ENCODE data around the gene ACAD10.

DNA sequence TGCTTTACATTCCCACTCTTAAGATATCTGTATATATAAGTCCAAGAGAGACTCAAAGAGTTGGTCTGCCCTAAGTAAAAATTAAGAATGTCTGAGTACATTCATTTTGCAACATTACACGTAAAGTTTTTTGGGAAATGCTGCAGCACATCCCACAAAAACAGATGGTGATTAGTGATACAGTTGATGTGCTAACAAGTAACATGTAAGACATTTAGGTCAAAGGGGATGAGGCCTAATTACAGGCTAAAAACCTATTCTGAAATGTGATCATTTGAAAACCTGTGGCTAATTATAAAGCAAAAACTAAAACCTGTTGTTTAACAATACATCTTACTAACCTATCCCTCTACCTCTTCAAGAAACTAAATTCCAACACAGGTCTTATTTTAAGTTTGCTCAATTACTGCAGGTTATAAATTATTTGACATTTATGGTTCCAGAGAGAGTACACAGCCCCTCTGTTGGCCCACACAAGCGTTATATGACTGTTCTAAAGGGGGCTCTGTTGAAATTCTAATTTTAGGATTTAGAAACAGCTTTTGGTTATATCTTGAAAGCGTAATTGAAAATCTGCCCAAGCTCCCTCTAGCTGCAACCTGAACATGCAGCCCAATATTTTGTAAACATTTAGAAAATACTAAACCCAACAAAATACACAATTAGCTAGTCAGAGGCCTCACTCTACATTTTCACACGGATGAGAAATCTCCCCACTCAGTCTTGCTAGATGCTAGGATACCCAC lies 43.0 kb upstream of the ACAD10 start:
- TF ChIP-seq CTCF (IDR thresholded peaks at IDR 0.05; ENCODE audit: low read length): no peak
- TF ChIP-seq EZH2 (optimal IDR thresholded peaks at IDR 0.05; ENCODE audit: low read depth, low read length): no peak
- no peak for TF ChIP-seq EZH2phosphoT487 (IDR thresholded peaks at IDR 0.05; ENCODE audit: low read length)

Measured in MM.1S (cell line).